ENCODE results near the gene TAGLN2.

DNA sequence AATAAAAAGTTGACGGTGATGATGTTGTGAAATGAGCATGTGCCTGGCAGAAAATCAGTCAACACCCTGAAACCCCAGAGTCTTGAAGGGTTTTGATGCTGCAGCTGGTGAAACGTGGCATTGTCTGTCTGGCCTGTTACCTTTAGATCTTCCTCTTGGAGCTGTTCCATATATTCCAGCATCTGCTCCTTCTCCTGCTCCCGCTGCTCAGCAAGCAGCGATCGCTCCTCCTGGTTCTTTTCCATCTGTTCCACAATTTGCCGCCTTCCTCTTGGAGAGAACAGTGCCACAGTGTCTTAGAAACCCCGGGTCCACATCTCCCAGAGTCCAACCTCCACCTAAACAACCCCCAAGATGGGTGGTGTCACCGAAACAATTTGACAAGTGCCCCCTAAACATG is 41.0 kb downstream of the TAGLN2 start:
- TF ChIP-seq POLR2A (IDR thresholded peaks at IDR 0.05) = no peak
- TF ChIP-seq, protein P1, sequence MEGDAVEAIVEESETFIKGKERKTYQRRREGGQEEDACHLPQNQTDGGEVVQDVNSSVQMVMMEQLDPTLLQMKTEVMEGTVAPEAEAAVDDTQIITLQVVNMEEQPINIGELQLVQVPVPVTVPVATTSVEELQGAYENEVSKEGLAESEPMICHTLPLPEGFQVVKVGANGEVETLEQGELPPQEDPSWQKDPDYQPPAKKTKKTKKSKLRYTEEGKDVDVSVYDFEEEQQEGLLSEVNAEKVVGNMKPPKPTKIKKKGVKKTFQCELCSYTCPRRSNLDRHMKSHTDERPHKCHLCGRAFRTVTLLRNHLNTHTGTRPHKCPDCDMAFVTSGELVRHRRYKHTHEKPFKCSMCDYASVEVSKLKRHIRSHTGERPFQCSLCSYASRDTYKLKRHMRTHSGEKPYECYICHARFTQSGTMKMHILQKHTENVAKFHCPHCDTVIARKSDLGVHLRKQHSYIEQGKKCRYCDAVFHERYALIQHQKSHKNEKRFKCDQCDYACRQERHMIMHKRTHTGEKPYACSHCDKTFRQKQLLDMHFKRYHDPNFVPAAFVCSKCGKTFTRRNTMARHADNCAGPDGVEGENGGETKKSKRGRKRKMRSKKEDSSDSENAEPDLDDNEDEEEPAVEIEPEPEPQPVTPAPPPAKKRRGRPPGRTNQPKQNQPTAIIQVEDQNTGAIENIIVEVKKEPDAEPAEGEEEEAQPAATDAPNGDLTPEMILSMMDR (IDR thresholded peaks at IDR 0.05) = no peak

Measured in prostate gland (tissue), 2 donors.